AG04450 (cell line): ENCODE data around the gene PSME3. TPM values are rescaled to one million over a fixed set of nuclear protein-coding genes. Genes with fewer than 3 reads are reported as not detected.
"Not testable (repeated sequence)": the region's sequence is repeated elsewhere in the genome, so short reads cannot be mapped to it uniquely, and the experiment has no call there.

Source experiments
- CTCF ChIA-PET: fragments of 300-600, 350-600 bp; formaldehyde crosslinking; extraction: SDS; loops from one replicate; lab custom pipeline; 2022; ENCODE audit warnings: antibody characterized with exemption, inconsistent platforms; lab: Charles Lee
- POLR2A ChIA-PET: fragments of 350-600 bp; formaldehyde crosslinking; extraction: SDS; loops from one replicate; lab custom pipeline; 2021; ENCODE audit warnings: antibody characterized with exemption, inconsistent platforms; lab: Yijun Ruan, JAX
- DNase-seq: peaks from one replicate; pipeline ENCODE4 v3.0.0-alpha.2; 2011; ENCODE audit warnings: low read depth, low spot score
- H3K27ac ChIP-seq: one replicate; pipeline ENCODE4 v1.5.1; 2012; ENCODE audit warnings: low read depth, low read length, control low read depth
- H3K27me3 ChIP-seq: one replicate; pipeline ENCODE4 v1.6.0; 2012; ENCODE audit warnings: low read length; ENCODE audit not compliant: control insufficient read depth, insufficient read depth
- H3K4me3 ChIP-seq: 2 replicates; pipeline ENCODE4 v1.5.1; 2011; ENCODE audit warnings: mild to moderate bottlenecking, low read depth, low read length, control low read depth
- H3K9me3 ChIP-seq: 2 replicates; pipeline ENCODE4 v1.5.1; 2012; ENCODE audit warnings: low read length; ENCODE audit not compliant: control insufficient read depth, insufficient read depth
- polyA plus RNA-seq: library from polyadenylated mRNA; depleted of rRNA; stranded (reverse); fragments of >200 nt; gene quantifications from 2 replicates; pipeline ENCODE4 v1.2.3, GENCODE V29; 2011
- TF ChIP-seq, protein P1 (sequence below): IDR thresholded peaks from 2 replicates; pipeline ENCODE4 v1.5.1; 2011; ENCODE audit warnings: low read depth, low read length, control low read depth, inconsistent platforms

The PSME3 gene
- polyA plus RNA-seq, 1 experiment: 129 TPM

- Histone ChIP-seq H3K27me3 (peaks cover 36% of the 10 kb centered on the region), H3K9me3 (no peaks in the 10 kb centered on the region), H3K27ac (no peak overlapping the region), H3K4me3 (no peak overlapping the region)
- DNase-seq: no peak
- TF ChIP-seq, protein P1, sequence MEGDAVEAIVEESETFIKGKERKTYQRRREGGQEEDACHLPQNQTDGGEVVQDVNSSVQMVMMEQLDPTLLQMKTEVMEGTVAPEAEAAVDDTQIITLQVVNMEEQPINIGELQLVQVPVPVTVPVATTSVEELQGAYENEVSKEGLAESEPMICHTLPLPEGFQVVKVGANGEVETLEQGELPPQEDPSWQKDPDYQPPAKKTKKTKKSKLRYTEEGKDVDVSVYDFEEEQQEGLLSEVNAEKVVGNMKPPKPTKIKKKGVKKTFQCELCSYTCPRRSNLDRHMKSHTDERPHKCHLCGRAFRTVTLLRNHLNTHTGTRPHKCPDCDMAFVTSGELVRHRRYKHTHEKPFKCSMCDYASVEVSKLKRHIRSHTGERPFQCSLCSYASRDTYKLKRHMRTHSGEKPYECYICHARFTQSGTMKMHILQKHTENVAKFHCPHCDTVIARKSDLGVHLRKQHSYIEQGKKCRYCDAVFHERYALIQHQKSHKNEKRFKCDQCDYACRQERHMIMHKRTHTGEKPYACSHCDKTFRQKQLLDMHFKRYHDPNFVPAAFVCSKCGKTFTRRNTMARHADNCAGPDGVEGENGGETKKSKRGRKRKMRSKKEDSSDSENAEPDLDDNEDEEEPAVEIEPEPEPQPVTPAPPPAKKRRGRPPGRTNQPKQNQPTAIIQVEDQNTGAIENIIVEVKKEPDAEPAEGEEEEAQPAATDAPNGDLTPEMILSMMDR: no peak
- ChIA-PET CTCF (interaction anchor here (1.3 kb wide), 1 partner anchor 9 kb away, joined by 3 read pairs; no protein-coding TSS in a partner anchor), POLR2A (no interaction called here)
These were observed 49.0 kb downstream of the PSME3 start for GRCh38 chr17:42882166-42882565.

GRCh38 chr17:42883802-42884558 is 50.8 kb downstream of the PSME3 start:
- ChIA-PET POLR2A (interaction anchor here (0.5 to 0.7 kb wide), 2 partner anchors 275 to 908 kb away, joined by 3 to 4 read pairs; partner anchors contain the start of genes RETREG3 and TUBG1), CTCF (interaction anchor here (1.5 kb wide), 1 partner anchor 45 kb away, joined by 3 read pairs; no protein-coding TSS in a partner anchor)
- Histone ChIP-seq H3K4me3 (no peak overlapping the region), H3K27ac (no peak overlapping the region), H3K27me3 (peaks cover 22% of the 10 kb centered on the region), H3K9me3 (no peaks in the 10 kb centered on the region)
- no peak for DNase-seq
- TF ChIP-seq, protein P1: no peak

DNA sequence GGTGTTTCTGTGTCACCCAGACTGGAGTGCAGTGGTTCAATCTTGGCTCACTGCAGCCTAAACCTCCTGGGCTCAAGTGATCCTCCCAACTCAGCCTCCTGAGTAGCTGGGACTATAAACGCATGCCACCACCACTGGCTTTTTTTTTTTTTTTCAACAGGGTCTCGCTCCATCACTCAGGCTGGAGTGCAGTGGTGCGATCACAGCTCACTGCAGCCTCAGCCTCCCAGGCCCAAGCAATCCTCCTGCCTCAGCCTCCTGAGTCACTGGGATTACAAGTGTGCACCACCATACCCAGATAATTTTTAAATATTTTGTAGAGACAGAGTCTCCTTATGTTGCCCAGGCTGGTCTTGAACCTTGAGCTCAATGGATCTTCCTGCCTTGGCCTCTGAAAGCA is 52.6 kb downstream of the PSME3 start:
- not testable (repeated sequence) for H3K27ac ChIP-seq, H3K4me3 ChIP-seq, DNase-seq, H3K9me3 ChIP-seq
- ChIA-PET POLR2A (interaction anchor here (1.0 kb wide), 1 partner anchor 121 kb away, joined by 3 read pairs; no protein-coding TSS in a partner anchor), CTCF (interaction anchor here (1.0 kb wide), 1 partner anchor 43 kb away, joined by 3 read pairs; no protein-coding TSS in a partner anchor)
- H3K27me3 ChIP-seq: peaks cover 16% of the 10 kb centered on the region

- DNase-seq: no peak
- POLR2A ChIA-PET: interaction anchor here (1.0 kb wide), 1 partner anchor 121 kb away, joined by 3 read pairs; no protein-coding TSS in a partner anchor
- Histone ChIP-seq H3K27me3 (peaks cover 14% of the 10 kb centered on the region), H3K4me3 (no peak overlapping the region), H3K27ac (no peak overlapping the region), H3K9me3 (no peaks in the 10 kb centered on the region)
- TF ChIP-seq, protein P1: no peak
- CTCF ChIA-PET: interaction anchor here (1.0 kb wide), 1 partner anchor 42 kb away, joined by 3 read pairs; no protein-coding TSS in a partner anchor
These were observed 53.3 kb downstream of the PSME3 start for GRCh38 chr17:42886283-42887176.

DNA sequence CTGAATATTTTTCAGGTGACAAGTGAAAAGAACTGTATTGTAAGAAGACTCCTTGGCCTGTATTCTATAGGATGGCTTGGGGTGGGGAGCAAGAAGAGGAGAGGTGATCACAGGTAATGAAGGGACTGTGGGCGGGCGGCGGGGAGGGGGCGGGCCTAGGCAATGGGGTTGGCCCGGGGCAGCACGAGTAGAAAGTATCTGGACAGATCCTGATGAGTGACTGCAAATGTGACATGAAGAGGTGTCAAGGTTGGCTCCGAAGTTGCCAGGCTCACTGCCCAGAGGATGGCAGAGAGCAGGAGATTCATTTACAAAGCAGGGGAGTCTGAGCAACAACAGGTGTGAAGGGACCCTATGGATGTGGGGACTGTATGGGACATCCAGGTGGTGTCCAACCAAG is 56.6 kb downstream of the PSME3 start:
- CTCF ChIA-PET: interaction anchor here (0.7 kb wide), 1 partner anchor 751 kb away, joined by 3 read pairs; no protein-coding TSS in a partner anchor
- POLR2A ChIA-PET: no interaction called here

More for the DNA sequence above, 56.6 kb downstream of the PSME3 start:
- no peak for DNase-seq
- TF ChIP-seq, protein P1: no peak
- H3K4me3 ChIP-seq: no peak overlapping the region
- no peaks in the 10 kb centered on the region for H3K9me3 ChIP-seq
- no peak overlapping the region for H3K27ac ChIP-seq
- H3K27me3 ChIP-seq: peaks cover 10% of the 10 kb centered on the region
